NCI-H2196 (cell line): ENCODE data around the gene NLRP6.
"Not testable (repeated sequence)": the region's sequence is repeated elsewhere in the genome, so short reads cannot be mapped to it uniquely, and the experiment has no call there.

Experiments
- DNase-seq: peaks from one replicate; lab custom pipeline; 2025; ENCODE audit not compliant: unreplicated experiment; lab: John Stamatoyannopoulos, UW

NLRP6 gene

GRCh38 chr11:278001-278951, at the start of gene NLRP6:
TSS of gene NLRP6 (plus strand) at chr11:278407. CDS start at chr11:278570, 163 bp downstream.
- DNase-seq = no peak

- no peak for DNase-seq
Measured at GRCh38 chr11:230431-230830, 47.8 kb upstream of the NLRP6 start.

GRCh38 chr11:232783-233565, 45.2 kb upstream of the NLRP6 start:
- no peak for DNase-seq

- no peak for DNase-seq
Measured at GRCh38 chr11:235180-235579, 43.0 kb upstream of the NLRP6 start.

GRCh38 chr11:235609-235996, 42.6 kb upstream of the NLRP6 start:
- no peak for DNase-seq

GRCh38 chr11:235997-236773, 42.0 kb upstream of the NLRP6 start, which contains the start of gene SIRT3:
TSS of gene SIRT3 (minus strand) at chr11:236342. CDS start at chr11:236328, 14 bp downstream.
- DNase-seq = peak; percentile 87

GRCh38 chr11:236774-237767, 41.1 kb upstream of the NLRP6 start, which contains the start of gene PSMD13:
TSS of gene PSMD13 (plus strand) at chr11:236976. CDS start at chr11:237050, 74 bp downstream.
- DNase-seq = peak; percentile 91

GRCh38 chr11:238346-238745, 39.9 kb upstream of the NLRP6 start:
- not testable (repeated sequence) for DNase-seq

- DNase-seq = no peak
Measured at GRCh38 chr11:240315-240714, 37.9 kb upstream of the NLRP6 start.

- no peak for DNase-seq
Measured at GRCh38 chr11:241634-242033, 36.6 kb upstream of the NLRP6 start.

GRCh38 chr11:244376-244775, 33.8 kb upstream of the NLRP6 start:
- no peak for DNase-seq

- no peak for DNase-seq
Measured at GRCh38 chr11:249062-249461, 29.1 kb upstream of the NLRP6 start.

GRCh38 chr11:250274-250673, 27.9 kb upstream of the NLRP6 start:
- DNase-seq = no peak

- peak; percentile 38 for DNase-seq
Measured at GRCh38 chr11:250740-251299, 27.4 kb upstream of the NLRP6 start.

- no peak for DNase-seq
Measured at GRCh38 chr11:251550-251949, 26.7 kb upstream of the NLRP6 start.

- no peak for DNase-seq
Measured at GRCh38 chr11:252666-253065, 25.5 kb upstream of the NLRP6 start.

GRCh38 chr11:253160-253885, 24.9 kb upstream of the NLRP6 start:
- no peak for DNase-seq

- DNase-seq = no peak
Measured at GRCh38 chr11:253886-254270, 24.3 kb upstream of the NLRP6 start.

GRCh38 chr11:255176-255575, 23.0 kb upstream of the NLRP6 start:
- DNase-seq = no peak
